Activated naive CD4-positive, alpha-beta T cell treated with anti-CD3 and anti-CD28 coated beads, Interleukin-2, amount 50 U/mL, for 24 hours (primary cell): ENCODE measurements around the gene SLC27A1.

ENCODE experiments used
- H3K27ac Mint-ChIP-seq: one replicate; pipeline ENCODE4 v1.8.0; 2021; ENCODE audit warnings: mild to moderate bottlenecking, mixed read lengths
- H3K27me3 Mint-ChIP-seq: one replicate; pipeline ENCODE4 v1.8.0; 2021; ENCODE audit warnings: mixed read lengths
- H3K36me3 Mint-ChIP-seq: one replicate; pipeline ENCODE4 v1.8.0; 2021; ENCODE audit warnings: mixed read lengths
- H3K4me1 Mint-ChIP-seq: one replicate; pipeline ENCODE4 v1.8.0; 2021; ENCODE audit warnings: mixed read lengths
- H3K4me3 Mint-ChIP-seq: one replicate; pipeline ENCODE4 v1.8.0; 2021; ENCODE audit warnings: mild to moderate bottlenecking, mixed read lengths
- H3K9me3 Mint-ChIP-seq: one replicate; pipeline ENCODE4 v1.8.0; 2021; ENCODE audit warnings: mixed read lengths

The SLC27A1 gene

DNA sequence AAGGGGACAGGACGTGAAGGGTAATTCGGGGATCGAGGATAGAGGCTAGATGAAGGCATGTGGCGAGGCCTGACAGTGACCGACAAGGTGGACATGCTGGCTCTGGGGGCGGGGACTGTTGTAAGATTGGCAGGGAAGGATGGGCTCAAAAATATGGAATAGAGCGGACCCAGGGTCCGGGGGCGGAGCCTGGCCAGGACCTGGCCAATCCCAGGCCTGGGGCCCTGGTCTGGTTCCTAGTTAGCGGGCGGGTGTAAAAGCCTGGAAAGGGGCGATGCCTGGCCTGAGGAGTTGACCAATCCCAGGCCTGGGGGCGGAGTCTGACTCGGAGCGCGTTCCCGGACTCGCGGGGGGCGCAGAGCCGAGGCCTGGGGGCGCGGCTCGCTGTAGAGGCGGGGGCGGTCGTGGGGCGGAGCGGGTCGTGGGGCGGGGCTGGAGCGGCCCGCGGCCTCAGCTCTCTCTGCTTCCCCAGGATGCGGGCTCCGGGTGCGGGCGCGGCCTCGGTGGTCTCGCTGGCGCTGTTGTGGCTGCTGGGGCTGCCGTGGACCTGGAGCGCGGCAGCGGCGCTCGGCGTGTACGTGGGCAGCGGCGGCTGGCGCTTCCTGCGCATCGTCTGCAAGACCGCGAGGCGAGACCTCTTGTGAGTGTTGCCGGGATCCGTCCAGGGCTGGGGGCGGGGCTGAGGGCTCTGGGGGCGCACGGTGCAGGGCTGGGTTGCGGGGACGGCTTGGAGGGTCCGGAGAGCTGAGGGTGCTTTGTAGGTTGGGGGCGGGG is at the start of gene SLC27A1:
Gene SLC27A1 (plus strand): TSS at position 457 of the 774 bp plus-strand sequence. CDS start 17 bp downstream, at position 474.
- peaks cover 33% of the 10 kb centered on the region for H3K4me1 Mint-ChIP-seq
- H3K9me3 Mint-ChIP-seq, result no peaks in the 10 kb centered on the region
- no peaks in the 10 kb centered on the region for H3K27me3 Mint-ChIP-seq
- H3K36me3 Mint-ChIP-seq, result no peaks in the 10 kb centered on the region
- peak within 1 kb of the TSS; percentile 93 for H3K27ac Mint-ChIP-seq
- H3K4me3 Mint-ChIP-seq, result peak within 1 kb of the TSS; percentile 93

DNA sequence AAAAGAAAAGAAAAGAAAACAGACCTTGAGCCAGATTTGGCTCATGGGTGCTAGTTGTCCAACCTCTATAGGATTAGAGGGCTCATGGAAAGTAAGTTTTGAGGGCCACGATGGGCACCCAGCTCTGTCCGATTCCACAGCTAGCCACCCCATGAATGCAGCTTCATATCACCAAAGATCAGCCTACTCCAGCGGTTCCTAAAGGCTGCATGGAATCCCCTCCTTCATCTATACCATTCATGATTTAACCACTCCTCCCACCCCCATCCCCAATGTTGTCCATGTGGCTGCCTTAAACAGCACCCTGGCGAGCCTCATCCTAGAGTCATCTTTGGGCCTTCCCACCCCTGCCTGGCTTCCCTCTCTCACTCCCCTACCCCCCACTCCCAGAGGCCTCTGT is 48.4 kb upstream of the SLC27A1 start:
- H3K27ac Mint-ChIP-seq, result no peak overlapping the region
- H3K9me3 Mint-ChIP-seq, result no peaks in the 10 kb centered on the region
- no peaks in the 10 kb centered on the region for H3K27me3 Mint-ChIP-seq
- H3K36me3 Mint-ChIP-seq, result peaks cover under 1% of the 10 kb centered on the region
- peaks cover 23% of the 10 kb centered on the region for H3K4me1 Mint-ChIP-seq
- H3K4me3 Mint-ChIP-seq, result no peak overlapping the region

DNA sequence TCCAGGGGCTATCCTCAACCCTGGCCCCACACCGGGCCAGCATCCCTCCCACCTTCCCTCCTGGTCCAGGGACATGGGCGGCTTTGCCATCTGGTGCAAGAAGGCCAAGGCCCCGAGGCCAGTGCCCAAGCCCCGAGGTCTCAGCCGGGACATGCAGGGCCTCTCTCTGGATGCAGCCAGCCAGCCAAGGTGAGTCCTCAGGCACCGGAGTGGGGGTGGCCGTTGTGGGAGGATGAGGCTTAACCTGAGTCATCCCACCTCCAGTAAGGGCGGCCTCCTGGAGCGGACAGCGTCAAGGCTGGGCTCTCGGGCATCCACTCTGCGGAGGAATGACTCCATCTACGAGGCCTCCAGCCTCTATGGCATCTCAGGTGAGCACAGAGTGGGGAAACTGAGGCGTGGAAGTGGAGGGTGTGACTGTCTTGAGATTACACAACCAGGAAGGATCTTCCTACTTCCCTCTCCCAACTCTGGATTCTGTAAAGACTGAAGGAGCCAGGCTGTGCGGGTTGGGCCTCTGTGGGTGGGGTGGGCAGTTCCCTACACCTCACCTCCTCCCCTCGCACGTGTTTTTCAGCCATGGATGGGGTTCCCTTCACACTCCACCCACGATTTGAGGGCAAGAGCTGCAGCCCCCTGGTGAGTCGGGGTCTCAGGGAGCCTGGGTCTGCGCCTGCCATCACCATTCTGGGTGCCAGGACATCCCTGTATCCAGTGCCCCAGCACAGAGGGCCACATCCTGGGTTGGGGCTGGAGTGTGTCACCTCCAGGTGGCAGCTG is 46.7 kb upstream of the SLC27A1 start:
- Mint-ChIP-seq H3K4me1 (peaks cover 23% of the 10 kb centered on the region), H3K36me3 (no peaks in the 10 kb centered on the region), H3K9me3 (no peaks in the 10 kb centered on the region), H3K27ac (no peak overlapping the region), H3K4me3 (no peak overlapping the region), H3K27me3 (no peaks in the 10 kb centered on the region)

DNA sequence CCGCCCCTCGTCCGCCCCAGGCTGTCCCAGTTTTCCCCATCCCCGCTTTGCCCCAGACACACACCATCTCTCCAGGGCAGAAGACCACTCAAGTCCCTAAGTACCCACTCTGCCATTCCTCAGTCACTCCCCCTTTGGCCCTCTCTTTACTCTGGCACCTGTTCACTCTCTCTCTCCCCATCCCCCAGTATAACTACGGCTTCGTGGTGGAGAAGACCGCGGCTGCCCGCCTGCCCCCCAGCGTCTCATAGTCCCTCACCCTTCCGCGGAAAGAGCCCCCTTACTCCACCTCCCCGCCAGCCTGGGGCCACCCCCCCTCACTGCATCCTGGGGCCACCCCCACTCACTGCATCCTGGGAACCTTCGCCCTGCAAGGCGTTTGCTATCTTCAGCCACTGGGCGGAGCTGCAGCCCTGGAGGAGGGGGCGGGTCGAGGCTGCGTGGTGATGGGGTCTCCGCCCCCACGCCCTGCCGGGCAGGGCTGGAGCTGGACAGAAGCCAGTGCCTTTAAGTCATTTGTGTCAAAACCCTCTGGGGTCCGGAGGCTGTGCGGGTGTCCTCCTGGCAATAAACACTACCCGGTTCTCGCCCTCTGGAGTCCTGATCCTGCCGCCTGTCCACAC is 45.5 kb upstream of the SLC27A1 start:
- Mint-ChIP-seq H3K4me3 (no peak overlapping the region), H3K27me3 (no peaks in the 10 kb centered on the region), H3K36me3 (no peaks in the 10 kb centered on the region), H3K9me3 (no peaks in the 10 kb centered on the region), H3K27ac (no peak overlapping the region), H3K4me1 (peaks cover 15% of the 10 kb centered on the region)

DNA sequence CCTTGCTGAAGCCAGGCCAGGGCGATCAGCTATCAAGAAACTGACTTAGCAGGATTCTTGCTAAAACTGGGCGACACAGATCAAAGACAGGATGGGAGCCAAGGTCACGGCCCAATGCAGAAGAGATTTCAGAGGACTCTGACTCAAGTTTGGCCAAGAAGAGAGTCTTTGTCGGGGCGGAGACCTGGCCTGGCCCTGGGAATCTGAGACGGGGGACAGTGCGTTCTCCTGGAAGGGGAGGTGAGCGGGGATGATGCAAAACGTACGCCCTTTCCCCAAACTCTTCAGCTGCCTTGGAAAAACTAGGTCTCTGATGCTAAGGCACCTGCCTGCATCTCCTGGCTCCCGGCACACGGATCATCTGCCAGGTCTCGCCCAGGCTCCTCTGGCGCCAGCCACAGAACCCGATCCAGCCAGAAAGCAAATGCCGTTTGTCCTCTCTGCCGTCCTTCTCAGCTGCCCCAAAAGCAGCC is 40.6 kb upstream of the SLC27A1 start:
- Mint-ChIP-seq H3K27me3 (no peaks in the 10 kb centered on the region), H3K27ac (no peak overlapping the region), H3K9me3 (no peaks in the 10 kb centered on the region), H3K4me3 (no peak overlapping the region), H3K36me3 (no peaks in the 10 kb centered on the region), H3K4me1 (no peaks in the 10 kb centered on the region)

DNA sequence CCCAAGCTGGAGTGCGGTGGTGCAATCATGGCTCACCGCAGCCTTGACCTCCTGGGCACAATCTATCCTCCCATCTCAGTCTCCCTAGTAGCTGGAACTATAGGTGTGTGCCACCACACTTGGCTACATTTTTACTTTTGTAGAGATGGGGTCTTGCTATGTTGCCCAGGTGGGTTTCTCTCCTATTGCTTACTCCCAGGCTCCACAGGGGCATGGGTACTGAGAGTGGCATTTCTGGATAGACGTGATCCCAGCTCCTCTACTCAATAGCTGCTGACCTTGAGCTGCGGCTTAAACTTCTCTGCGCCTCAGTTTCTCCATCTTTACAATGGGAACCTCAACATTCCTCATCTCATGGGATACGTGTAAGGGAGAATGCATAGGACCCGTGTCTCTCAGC is 38.9 kb upstream of the SLC27A1 start:
- Mint-ChIP-seq H3K9me3 (no peaks in the 10 kb centered on the region), H3K27ac (no peak overlapping the region), H3K4me1 (no peaks in the 10 kb centered on the region), H3K36me3 (no peaks in the 10 kb centered on the region), H3K27me3 (no peaks in the 10 kb centered on the region), H3K4me3 (no peak overlapping the region)

DNA sequence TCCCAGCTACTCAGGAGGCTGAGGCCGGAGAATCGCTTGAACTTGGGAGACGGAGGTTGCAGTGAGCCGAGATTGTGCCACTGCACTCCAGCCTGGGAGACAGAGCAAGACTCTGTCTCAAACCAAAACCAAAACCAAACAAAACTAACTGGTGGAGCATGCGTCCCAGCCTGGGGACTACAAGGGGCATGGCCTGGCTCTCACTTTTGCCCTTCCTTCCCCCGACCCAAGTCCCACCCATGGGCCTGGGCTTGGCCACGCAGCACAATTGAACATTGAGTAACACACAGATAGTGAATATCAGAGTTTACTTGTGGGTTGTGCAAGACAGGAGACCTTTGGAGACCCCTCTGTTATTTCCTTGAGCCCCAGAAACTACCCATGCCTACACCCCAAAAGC is 35.1 kb upstream of the SLC27A1 start:
- Mint-ChIP-seq H3K4me1 (no peaks in the 10 kb centered on the region), H3K36me3 (no peaks in the 10 kb centered on the region), H3K27me3 (no peaks in the 10 kb centered on the region), H3K27ac (no peak overlapping the region), H3K9me3 (no peaks in the 10 kb centered on the region), H3K4me3 (no peak overlapping the region)

DNA sequence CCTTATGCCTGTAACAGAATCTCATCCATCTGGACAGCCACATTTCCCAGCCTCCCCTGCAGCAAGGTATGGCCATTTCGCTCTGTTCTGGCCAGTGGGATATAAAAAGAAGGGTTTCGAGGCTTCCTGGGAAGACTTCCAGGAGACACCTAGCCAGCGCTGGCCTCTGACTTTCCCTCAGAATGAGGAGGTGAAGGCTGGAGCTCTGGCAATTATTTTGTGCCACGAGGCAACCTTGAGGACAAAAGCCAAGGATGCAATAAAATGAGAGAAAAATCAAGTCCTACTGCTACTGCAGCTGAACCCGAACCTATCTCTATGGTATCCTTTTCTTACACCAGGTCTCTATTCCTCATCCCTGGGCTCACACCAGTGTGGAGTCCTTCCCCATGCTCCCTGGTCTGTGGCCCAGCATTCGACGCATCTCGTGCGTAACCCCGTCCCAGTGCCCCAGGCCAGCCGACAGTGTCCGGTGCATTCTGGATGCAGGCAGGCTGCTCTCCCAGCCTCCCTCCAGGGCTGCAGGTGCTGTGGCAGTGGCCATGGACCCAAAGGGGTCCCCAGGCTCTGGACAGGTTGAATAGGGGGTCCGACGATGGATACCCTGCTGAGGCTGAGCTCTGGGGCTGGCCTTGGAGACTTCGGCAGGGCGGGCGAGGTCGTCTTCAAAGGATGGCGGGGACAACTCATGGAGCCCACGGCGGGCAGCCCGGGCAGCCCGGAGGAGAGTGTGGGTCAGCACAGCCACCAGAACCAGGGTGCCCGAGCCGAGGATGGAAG is 34.0 kb upstream of the SLC27A1 start:
- no peaks in the 10 kb centered on the region for H3K9me3 Mint-ChIP-seq
- no peaks in the 10 kb centered on the region for H3K4me1 Mint-ChIP-seq
- no peaks in the 10 kb centered on the region for H3K36me3 Mint-ChIP-seq
- no peaks in the 10 kb centered on the region for H3K27me3 Mint-ChIP-seq
- no peak overlapping the region for H3K27ac Mint-ChIP-seq
- no peak overlapping the region for H3K4me3 Mint-ChIP-seq

DNA sequence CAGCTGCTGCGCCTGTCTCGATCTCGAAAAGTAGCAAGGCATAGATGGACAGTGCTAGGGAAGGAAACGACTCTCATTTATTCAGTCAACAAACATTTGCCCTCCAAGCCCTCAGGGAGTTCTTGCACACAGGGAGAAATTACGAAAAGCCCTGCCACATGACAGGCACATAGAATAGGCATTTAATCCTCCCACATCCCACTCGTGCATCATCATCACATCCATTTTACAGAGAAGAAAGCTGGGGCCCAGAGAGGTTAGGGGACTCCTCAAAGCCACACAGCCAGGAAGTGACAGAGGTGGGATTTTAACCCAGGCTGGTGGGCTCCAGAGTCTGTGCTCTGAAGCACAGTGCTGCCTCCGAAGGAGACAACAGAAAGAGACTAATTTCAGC is 33.5 kb upstream of the SLC27A1 start:
- Mint-ChIP-seq H3K4me1 (no peaks in the 10 kb centered on the region), H3K4me3 (no peak overlapping the region), H3K36me3 (no peaks in the 10 kb centered on the region), H3K27ac (no peak overlapping the region), H3K27me3 (no peaks in the 10 kb centered on the region), H3K9me3 (no peaks in the 10 kb centered on the region)

DNA sequence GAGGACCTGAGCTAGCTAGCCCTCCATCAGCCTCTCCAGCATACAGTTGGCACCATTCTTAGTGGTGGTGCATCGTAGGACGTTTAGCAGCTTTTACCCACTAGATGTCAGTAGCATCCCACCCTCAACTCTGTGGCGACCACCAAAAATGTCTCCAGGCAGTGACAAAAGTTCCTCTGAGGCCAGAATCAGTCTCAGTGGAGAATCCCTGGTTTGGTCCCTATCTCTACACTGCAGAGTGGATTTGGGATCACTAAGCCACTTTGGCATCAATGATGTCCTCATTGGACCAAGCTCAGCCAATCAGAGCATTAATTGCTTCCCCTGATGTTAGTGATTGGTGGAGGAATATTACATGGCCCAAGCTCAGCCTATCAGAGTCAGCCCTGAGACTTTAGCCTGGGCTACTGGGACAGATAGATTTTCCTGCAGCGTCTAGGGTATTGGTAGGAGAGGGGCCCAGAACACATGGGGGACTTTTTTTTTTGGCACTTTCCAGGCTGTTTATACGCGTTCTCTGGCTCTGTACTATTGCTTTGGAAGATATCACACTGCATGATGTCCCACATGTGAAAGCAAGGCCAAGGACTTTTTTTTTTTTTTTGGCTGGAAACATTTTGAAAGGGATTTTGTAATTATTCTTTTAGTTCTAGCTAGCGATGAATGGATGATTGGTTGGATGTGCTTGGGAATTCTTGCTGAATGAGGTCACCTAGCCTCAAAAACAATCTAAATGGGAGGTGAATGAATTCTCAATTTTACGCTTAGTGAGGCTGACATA is 28.9 kb upstream of the SLC27A1 start:
- Mint-ChIP-seq H3K9me3 (no peaks in the 10 kb centered on the region), H3K4me3 (no peak overlapping the region), H3K4me1 (no peaks in the 10 kb centered on the region), H3K27ac (peak overlapping the region; percentile 14), H3K27me3 (no peaks in the 10 kb centered on the region), H3K36me3 (no peaks in the 10 kb centered on the region)

DNA sequence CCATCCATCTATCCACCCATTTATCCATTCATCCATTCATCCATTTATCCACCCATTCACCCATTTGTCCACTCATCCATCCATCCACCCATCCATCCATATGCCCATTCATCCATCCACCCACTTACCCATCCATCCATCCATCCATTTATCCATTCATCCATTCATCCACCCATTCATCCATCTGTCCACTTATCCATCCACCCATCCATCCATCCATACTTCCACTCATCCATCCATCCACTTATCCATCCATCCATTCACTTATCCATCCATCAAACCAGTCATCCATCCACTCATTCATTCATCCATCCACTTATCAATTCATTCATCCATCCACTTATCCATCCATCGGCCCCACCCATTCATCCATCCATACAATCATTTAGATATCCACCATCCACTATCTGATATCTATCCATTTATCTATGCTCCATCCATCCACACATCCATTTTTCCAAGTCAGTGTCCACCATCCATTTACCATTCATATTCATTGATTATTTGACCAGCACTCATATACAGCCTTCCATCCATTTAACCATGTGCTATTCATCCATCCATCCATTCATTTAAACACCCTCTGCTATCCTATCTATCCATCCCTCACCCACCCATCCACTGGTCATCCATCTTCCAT is 24.7 kb upstream of the SLC27A1 start:
- peaks cover 9% of the 10 kb centered on the region for H3K4me1 Mint-ChIP-seq
- no peaks in the 10 kb centered on the region for H3K36me3 Mint-ChIP-seq
- no peaks in the 10 kb centered on the region for H3K9me3 Mint-ChIP-seq
- H3K27ac Mint-ChIP-seq, result no peak overlapping the region
- H3K4me3 Mint-ChIP-seq, result no peak overlapping the region
- H3K27me3 Mint-ChIP-seq, result peaks cover 5% of the 10 kb centered on the region

DNA sequence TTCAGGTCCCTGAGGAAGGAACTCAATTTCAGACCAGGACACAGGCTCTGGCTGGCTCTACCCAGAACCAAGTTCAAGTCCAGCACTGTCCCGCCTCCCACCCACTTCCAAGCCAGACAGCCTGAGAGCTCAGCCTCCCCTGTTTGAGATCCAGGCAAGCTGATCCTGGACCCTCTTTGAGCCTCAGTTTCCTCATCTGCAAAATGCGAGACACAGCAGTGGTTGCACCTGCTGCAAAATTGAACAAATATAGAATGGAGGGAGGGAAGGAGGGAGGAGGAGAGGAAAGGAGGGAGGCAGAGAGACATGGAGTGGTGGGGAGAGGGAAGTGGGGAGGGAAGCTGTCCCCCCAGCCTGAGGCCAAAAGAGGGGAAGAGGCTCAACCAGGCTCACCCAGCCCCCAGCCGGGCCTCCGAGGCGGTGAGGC is 22.6 kb upstream of the SLC27A1 start:
- Mint-ChIP-seq H3K27ac (no peak overlapping the region), H3K9me3 (no peaks in the 10 kb centered on the region), H3K4me3 (peak overlapping the region; percentile 64), H3K36me3 (no peaks in the 10 kb centered on the region), H3K27me3 (peaks cover 5% of the 10 kb centered on the region), H3K4me1 (peaks cover 18% of the 10 kb centered on the region)

DNA sequence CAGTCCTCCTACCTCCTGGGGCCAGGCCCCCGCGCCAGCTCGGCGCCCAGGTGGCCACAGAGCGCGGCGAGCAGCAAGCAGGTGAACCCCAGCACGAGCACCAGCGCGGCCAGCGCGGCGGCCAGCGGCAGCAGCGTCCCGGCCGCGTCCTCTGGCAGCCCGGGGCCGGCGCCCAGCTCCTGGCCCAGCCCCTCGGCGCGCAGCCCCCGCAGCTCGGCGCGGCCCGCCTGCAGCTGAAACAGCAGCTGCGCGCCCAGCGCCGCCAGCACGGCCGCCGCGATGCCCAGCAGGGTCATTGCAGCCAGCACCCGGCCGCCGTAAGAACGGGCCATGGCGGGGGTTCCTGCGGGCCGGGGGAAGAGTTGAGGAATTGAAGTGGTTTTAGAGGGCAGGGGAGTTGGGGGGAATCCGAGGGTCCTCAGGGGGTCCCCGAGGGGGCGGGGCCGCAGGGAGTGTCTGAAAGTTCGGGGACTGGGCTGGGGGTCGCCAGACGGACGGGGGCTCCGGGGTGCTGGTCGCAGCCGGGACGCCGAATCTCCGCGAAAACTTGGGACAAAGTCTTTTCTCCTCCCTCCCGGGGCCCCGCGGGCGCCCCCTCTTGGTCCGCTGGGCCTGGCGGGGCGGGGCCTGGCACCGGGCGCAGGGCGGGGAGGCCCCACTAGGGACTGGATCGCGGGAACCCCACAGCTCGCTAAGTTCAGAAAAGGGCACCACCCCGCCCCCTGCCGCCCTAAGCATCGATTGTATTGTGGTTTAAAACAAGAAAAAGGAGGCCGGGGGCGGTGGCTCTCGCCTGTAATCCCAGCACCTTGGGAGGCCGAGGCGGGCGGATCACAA is 22.0 kb upstream of the SLC27A1 start, which contains the start of gene TMEM221:
Gene TMEM221 (minus strand): TSS at position 538 of the 837 bp plus-strand sequence. CDS start 206 bp downstream, at position 332.
- peak within 1 kb of the TSS; percentile 64 for H3K4me3 Mint-ChIP-seq
- no peaks in the 10 kb centered on the region for H3K9me3 Mint-ChIP-seq
- H3K36me3 Mint-ChIP-seq, result peaks cover under 1% of the 10 kb centered on the region
- peaks cover 20% of the 10 kb centered on the region for H3K4me1 Mint-ChIP-seq
- no peak within 1 kb of the TSS for H3K27ac Mint-ChIP-seq
- H3K27me3 Mint-ChIP-seq, result peaks cover 6% of the 10 kb centered on the region
